ENCODE results near the gene CHAF1B. TPM values are rescaled to one million over a fixed set of nuclear protein-coding genes. Genes with fewer than 3 reads are reported as not detected.

Gene CHAF1B
- total and polyA plus RNA-seq, 7 donors: 0.68 to 12.6 (median 8.4) TPM

- Histone ChIP-seq H3K9me3 (no peaks in the 10 kb centered on the region), H3K27me3 (ENCODE audit: insufficient read depth in 3 of 3, low read length in 2 of 3) (no peaks in the 10 kb centered on the region), H3K4me3 (no peak overlapping the region), H3K27ac (no peak overlapping the region), H3K36me3 (ENCODE audit: insufficient read depth in 1 of 2, low read depth in 1 of 2) (peaks cover 0 to 7% of the 10 kb centered on the region in 2 donors), H3K4me1 (no peaks in the 10 kb centered on the region)
- no peak for DNase-seq
- intact Hi-C loops (cut with DNase I): no loop called here
- 51 to 65% (median 61%) methylated on average over 4 of the region's 4 CpGs for WGBS, 3 donors
- no peak for ATAC-seq
- TF ChIP-seq CTCF (IDR thresholded peaks at IDR 0.05): no peak
Measured at GRCh38 chr21:36454706-36455105, 69.5 kb downstream of the CHAF1B start.

- no peak overlapping the region for H3K27ac ChIP-seq
- no peaks in the 10 kb centered on the region for H3K27me3 ChIP-seq (ENCODE audit: insufficient read depth in 3 of 3, low read length in 2 of 3)
- no peaks in the 10 kb centered on the region for H3K4me1 ChIP-seq
- H3K36me3 ChIP-seq (ENCODE audit: insufficient read depth in 1 of 2, low read depth in 1 of 2): peaks cover 0 to 7% of the 10 kb centered on the region in 2 donors
- ATAC-seq (peak in 1 of 4 donors; percentile 21), DNase-seq (no peak)
- no peak overlapping the region for H3K4me3 ChIP-seq
- WGBS, 3 donors: 57 to 76% (median 60%) methylated on average over 7 of the region's 7 CpGs
- intact Hi-C loops (cut with DNase I): no loop called here
- no peak for TF ChIP-seq CTCF (IDR thresholded peaks at IDR 0.05)
- H3K9me3 ChIP-seq: no peaks in the 10 kb centered on the region
Measured at GRCh38 chr21:36456729-36457414, 71.7 kb downstream of the CHAF1B start.

GRCh38 chr21:36459098-36459497 lies 73.9 kb downstream of the CHAF1B start:
- DNase-seq (no peak), ATAC-seq (no peak)
- Histone ChIP-seq H3K27ac (no peak overlapping the region), H3K4me1 (no peaks in the 10 kb centered on the region), H3K9me3 (no peaks in the 10 kb centered on the region), H3K4me3 (no peak overlapping the region), H3K36me3 (ENCODE audit: insufficient read depth in 1 of 2, low read depth in 1 of 2) (no peaks in the 10 kb centered on the region), H3K27me3 (ENCODE audit: insufficient read depth in 3 of 3, low read length in 2 of 3) (no peaks in the 10 kb centered on the region)
- intact Hi-C loops (cut with DNase I): no loop called here
- no peak for TF ChIP-seq CTCF (IDR thresholded peaks at IDR 0.05)
- WGBS, 3 donors: 61 to 85% (median 74%) methylated on average over 6 of the region's 6 CpGs

GRCh38 chr21:36460866-36461265 lies 75.7 kb downstream of the CHAF1B start:
- no peak overlapping the region for H3K27ac ChIP-seq
- TF ChIP-seq CTCF (IDR thresholded peaks at IDR 0.05): no peak
- ATAC-seq (no peak), DNase-seq (no peak)
- H3K36me3 ChIP-seq (ENCODE audit: insufficient read depth in 1 of 2, low read depth in 1 of 2): no peaks in the 10 kb centered on the region
- 84 to 91% (median 90%) methylated on average over 16 of the region's 16 CpGs for WGBS, 3 donors
- H3K9me3 ChIP-seq: no peaks in the 10 kb centered on the region
- no peak overlapping the region for H3K4me3 ChIP-seq
- no peaks in the 10 kb centered on the region for H3K27me3 ChIP-seq (ENCODE audit: insufficient read depth in 3 of 3, low read length in 2 of 3)
- intact Hi-C loops (cut with DNase I): no loop called here
- peaks cover 14% of the 10 kb centered on the region for H3K4me1 ChIP-seq

Measured in psoas muscle (tissue), 8 donors.